ENCODE results near the gene FUT4. TPM values are rescaled to one million over a fixed set of nuclear protein-coding genes. Genes with fewer than 3 reads are reported as not detected.

The FUT4 gene
- total RNA-seq, 1 donor from 2014 or later: 4.1 TPM

DNA sequence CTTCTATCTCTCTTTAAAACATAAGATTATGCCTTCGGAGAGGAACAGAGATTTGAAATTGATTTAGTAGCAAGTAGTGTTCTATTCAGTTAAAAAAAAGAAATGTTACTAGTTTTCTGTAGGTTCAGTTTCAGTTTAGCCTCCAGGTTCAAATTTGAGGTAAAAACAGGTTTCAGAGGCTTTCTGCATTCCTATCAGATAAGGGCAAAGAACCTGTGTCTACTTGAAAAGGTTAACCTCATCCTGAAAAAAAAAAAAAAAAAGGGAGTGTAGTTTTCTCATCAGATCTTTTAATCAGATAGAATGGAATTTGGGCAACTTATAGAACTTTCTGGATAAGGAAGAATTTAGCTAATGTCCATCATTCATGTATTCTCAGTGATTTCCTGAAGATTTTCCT lies 19.4 kb upstream of the FUT4 start:
- ATAC-seq (ENCODE audit: low read depth) (no peak), DNase-seq (no peak)
- peaks cover 34% of the 10 kb centered on the region for H3K27me3 Mint-ChIP-seq
- no peaks in the 10 kb centered on the region for H3K4me1 Mint-ChIP-seq
- H3K9me3 Mint-ChIP-seq: no peaks in the 10 kb centered on the region
- POLR2A ChIA-PET: no interaction called here
- no peak overlapping the region for H3K4me3 Mint-ChIP-seq
- H3K27ac Mint-ChIP-seq: no peak overlapping the region
- TF ChIP-seq, protein P1, sequence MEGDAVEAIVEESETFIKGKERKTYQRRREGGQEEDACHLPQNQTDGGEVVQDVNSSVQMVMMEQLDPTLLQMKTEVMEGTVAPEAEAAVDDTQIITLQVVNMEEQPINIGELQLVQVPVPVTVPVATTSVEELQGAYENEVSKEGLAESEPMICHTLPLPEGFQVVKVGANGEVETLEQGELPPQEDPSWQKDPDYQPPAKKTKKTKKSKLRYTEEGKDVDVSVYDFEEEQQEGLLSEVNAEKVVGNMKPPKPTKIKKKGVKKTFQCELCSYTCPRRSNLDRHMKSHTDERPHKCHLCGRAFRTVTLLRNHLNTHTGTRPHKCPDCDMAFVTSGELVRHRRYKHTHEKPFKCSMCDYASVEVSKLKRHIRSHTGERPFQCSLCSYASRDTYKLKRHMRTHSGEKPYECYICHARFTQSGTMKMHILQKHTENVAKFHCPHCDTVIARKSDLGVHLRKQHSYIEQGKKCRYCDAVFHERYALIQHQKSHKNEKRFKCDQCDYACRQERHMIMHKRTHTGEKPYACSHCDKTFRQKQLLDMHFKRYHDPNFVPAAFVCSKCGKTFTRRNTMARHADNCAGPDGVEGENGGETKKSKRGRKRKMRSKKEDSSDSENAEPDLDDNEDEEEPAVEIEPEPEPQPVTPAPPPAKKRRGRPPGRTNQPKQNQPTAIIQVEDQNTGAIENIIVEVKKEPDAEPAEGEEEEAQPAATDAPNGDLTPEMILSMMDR (IDR thresholded peaks at IDR 0.05): no peak
- intact Hi-C loops (cut with micrococcal nuclease): no loop called here
- CTCF ChIA-PET: no interaction called here
- H3K36me3 Mint-ChIP-seq (ENCODE audit: low read depth): no peaks in the 10 kb centered on the region

DNA sequence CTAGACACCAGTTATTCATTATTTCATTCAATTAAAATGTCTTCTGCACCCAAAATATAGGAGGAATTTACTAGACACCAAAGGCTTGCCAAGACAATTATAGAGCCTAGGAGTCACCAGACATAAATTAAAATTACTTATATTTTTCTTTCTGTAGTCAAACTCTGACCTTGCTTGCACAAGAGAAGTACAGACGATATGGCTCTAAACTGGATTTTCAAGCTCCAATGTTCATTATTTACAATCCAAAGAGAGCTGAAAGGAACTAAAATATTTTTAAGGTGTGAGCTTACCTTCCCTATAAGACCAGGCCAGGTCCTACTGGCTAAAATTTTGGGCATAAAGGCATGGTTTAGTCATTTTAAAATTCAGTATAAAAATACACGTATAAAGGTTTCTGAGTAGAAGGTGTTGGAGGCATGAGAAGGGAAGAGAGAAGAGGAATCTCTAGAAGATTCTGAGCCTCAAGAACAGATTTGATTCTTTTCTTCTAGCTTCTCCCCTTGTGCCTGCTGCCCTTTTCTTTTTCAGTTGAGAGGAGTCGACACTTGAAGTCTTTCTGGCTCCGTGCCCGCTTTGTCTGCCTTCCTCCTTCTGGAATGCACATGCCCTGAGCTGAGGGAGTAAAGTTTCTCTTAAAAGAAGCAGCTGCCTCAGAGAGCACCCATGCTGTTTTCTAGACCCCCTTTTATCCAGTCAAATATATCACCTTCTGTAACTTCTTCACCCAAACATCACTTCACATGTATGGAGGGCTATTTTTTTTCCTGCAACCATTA lies 18.0 kb upstream of the FUT4 start:
- ATAC-seq (ENCODE audit: low read depth) (no peak), DNase-seq (no peak)
- Mint-ChIP-seq H3K27ac (no peak overlapping the region), H3K27me3 (peaks cover 40% of the 10 kb centered on the region), H3K9me3 (no peaks in the 10 kb centered on the region), H3K4me3 (no peak overlapping the region), H3K4me1 (no peaks in the 10 kb centered on the region), H3K36me3 (ENCODE audit: low read depth) (no peaks in the 10 kb centered on the region)
- CTCF ChIA-PET: no interaction called here
- intact Hi-C loops (cut with micrococcal nuclease): no loop called here
- TF ChIP-seq, protein P1 (IDR thresholded peaks at IDR 0.05): no peak
- POLR2A ChIA-PET: interaction anchor here (0.6 kb wide), 1 partner anchor 81 kb away, joined by 4 read pairs; no protein-coding TSS in a partner anchor

DNA sequence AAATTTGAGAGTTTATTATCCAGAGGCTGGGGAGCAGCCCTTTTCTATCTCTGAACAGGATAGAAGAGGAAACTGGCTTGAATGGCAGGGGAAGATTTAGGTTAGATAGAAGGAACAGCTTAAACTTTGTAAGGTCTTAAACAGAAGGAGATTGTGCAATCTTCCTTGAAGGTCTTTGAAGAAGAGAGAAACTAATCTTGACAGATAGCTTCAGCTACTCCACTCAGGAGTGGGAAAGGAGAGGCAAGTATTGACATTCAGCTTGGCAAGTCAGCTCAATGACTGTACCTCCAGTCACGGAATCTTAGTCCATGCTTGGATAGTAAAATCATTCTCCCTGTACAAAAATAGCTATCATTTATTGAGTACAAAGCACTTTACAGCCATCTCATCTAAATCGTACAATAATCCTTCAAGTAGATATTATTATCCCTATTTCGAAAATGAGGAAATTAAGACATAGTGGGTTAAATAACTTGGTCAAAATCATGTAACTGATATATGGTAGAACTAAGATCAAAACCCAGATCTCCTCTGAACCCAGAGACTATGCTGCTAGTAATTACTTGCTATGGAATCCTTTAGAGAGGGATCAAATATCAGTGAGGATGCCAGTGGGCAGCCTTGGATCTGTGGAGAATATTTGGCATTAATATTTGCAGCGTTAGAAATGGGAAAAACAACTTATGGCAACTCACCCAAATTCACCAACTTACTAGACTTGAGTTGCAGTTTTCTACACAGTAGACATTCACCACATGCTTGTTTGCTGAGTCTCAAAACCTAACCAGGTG lies 16.9 kb upstream of the FUT4 start:
- Mint-ChIP-seq H3K4me3 (no peak overlapping the region), H3K9me3 (no peaks in the 10 kb centered on the region), H3K27me3 (peaks cover 45% of the 10 kb centered on the region), H3K36me3 (ENCODE audit: low read depth) (no peaks in the 10 kb centered on the region), H3K27ac (no peak overlapping the region), H3K4me1 (no peaks in the 10 kb centered on the region)
- TF ChIP-seq, protein P1 (IDR thresholded peaks at IDR 0.05): no peak
- DNase-seq (no peak), ATAC-seq (ENCODE audit: low read depth) (no peak)
- CTCF ChIA-PET: interaction anchor here (0.6 kb wide), 1 partner anchor 10 kb away, joined by 3 read pairs; no protein-coding TSS in a partner anchor
- intact Hi-C loops (cut with micrococcal nuclease): no loop called here
- POLR2A ChIA-PET: no interaction called here

DNA sequence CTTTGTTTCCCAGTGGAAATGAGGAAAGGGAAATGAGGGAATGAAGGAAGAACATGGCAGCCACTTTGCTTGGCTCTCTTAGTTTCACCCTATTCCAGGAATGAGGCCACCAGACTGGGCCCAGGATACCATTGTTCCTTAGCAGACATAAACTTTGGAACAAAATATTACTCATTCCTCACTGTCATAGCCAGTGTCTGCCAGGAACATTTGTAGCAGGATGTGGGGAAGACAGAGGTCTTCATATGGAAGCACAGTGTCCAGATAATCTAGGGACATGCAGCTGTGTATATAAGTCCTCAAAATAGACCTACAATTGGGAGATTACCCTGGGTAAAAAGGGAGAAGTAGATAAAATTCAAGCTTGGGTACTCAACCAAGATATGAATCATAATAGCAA lies 15.2 kb upstream of the FUT4 start:
- no peaks in the 10 kb centered on the region for H3K9me3 Mint-ChIP-seq
- no peak overlapping the region for H3K27ac Mint-ChIP-seq
- ChIA-PET POLR2A (no interaction called here), CTCF (no interaction called here)
- H3K4me3 Mint-ChIP-seq: no peak overlapping the region
- H3K36me3 Mint-ChIP-seq (ENCODE audit: low read depth): no peaks in the 10 kb centered on the region
- H3K4me1 Mint-ChIP-seq: no peaks in the 10 kb centered on the region
- ATAC-seq (ENCODE audit: low read depth) (no peak), DNase-seq (no peak)
- intact Hi-C loops (cut with micrococcal nuclease): no loop called here
- H3K27me3 Mint-ChIP-seq: peaks cover 40% of the 10 kb centered on the region
- TF ChIP-seq, protein P1 (IDR thresholded peaks at IDR 0.05): no peak

GRCh38 chr11:94532211-94532610 lies 11.5 kb upstream of the FUT4 start:
- intact Hi-C loops (cut with micrococcal nuclease): no loop called here
- no peaks in the 10 kb centered on the region for H3K4me1 Mint-ChIP-seq
- H3K27me3 Mint-ChIP-seq: peaks cover 26% of the 10 kb centered on the region

More at GRCh38 chr11:94532211-94532610, 11.5 kb upstream of the FUT4 start:
- Mint-ChIP-seq H3K9me3 (no peaks in the 10 kb centered on the region), H3K27ac (no peak overlapping the region), H3K4me3 (no peak overlapping the region), H3K36me3 (ENCODE audit: low read depth) (no peaks in the 10 kb centered on the region)
- CTCF ChIA-PET: no interaction called here
- DNase-seq (no peak), ATAC-seq (ENCODE audit: low read depth) (no peak)
- TF ChIP-seq, protein P1 (IDR thresholded peaks at IDR 0.05): no peak
- POLR2A ChIA-PET: no interaction called here
